H9 (cell line): Measurements from ENCODE around the gene PYHIN1. TPM values are rescaled to one million over a fixed set of nuclear protein-coding genes. Genes with fewer than 3 reads are reported as not detected.

ENCODE experiments used
- DNase-seq: peaks from one replicate; pipeline ENCODE4 v3.0.0-alpha.2; 2017
- H2AFZ ChIP-seq: one replicate; pipeline ENCODE4 v1.6.1; 2013; ENCODE audit warnings: mild to moderate bottlenecking, low read length, control low read depth, moderate library complexity
- H2AK5ac ChIP-seq: 2 replicates; pipeline ENCODE4 v1.6.1; 2013; ENCODE audit warnings: low read length, control low read depth, mixed read lengths; ENCODE audit not compliant: insufficient read length
- H2BK120ac ChIP-seq: one replicate; pipeline ENCODE4 v1.6.1; 2013; ENCODE audit warnings: low read depth, mild to moderate bottlenecking, low read length, control low read depth, inconsistent platforms; ENCODE audit not compliant: poor library complexity, severe bottlenecking
- H2BK12ac ChIP-seq: 2 replicates; pipeline ENCODE4 v1.6.1; 2013; ENCODE audit warnings: low read length, control low read depth, mixed read lengths, low read depth; ENCODE audit not compliant: insufficient read length
- H2BK15ac ChIP-seq: 2 replicates; pipeline ENCODE4 v1.6.1; 2013; ENCODE audit warnings: low read depth, low read length, control low read depth
- H2BK20ac ChIP-seq: one replicate; pipeline ENCODE4 v1.6.1; 2013; ENCODE audit warnings: low read depth, mild to moderate bottlenecking, low read length, control low read depth, inconsistent platforms; ENCODE audit not compliant: poor library complexity, severe bottlenecking
- H2BK5ac ChIP-seq: 2 replicates; pipeline ENCODE4 v1.6.1; 2013; ENCODE audit warnings: low read length, control low read depth, mixed read lengths; ENCODE audit not compliant: insufficient read length
- H3K14ac ChIP-seq: 2 replicates; pipeline ENCODE4 v1.6.1; 2013; ENCODE audit warnings: low read length, control low read depth; ENCODE audit not compliant: insufficient read depth
- H3K18ac ChIP-seq: 2 replicates; pipeline ENCODE4 v1.6.1; 2013; ENCODE audit warnings: low read depth, mild to moderate bottlenecking, mixed read lengths, low read length, control low read depth; ENCODE audit not compliant: insufficient read length
- H3K23ac ChIP-seq: 2 replicates; pipeline ENCODE4 v1.6.1; 2013; ENCODE audit warnings: low read length, control low read depth, mixed read lengths, low read depth; ENCODE audit not compliant: insufficient read length
- H3K23me2 ChIP-seq: 2 replicates; pipeline ENCODE4 v1.6.1; 2013; ENCODE audit warnings: low read depth, mild to moderate bottlenecking, mixed read lengths, low read length, control low read depth; ENCODE audit not compliant: insufficient read length, poor library complexity, severe bottlenecking
- H3K27ac ChIP-seq: 2 replicates; pipeline ENCODE4 v1.5.1; 2013; ENCODE audit warnings: low read length, control low read depth, mixed read lengths, low read depth; ENCODE audit not compliant: insufficient read length
- H3K27me3 ChIP-seq: 2 replicates; pipeline ENCODE4 v1.6.1; 2013; ENCODE audit warnings: low read length, control low read depth, inconsistent platforms; ENCODE audit not compliant: insufficient read depth
- H3K4ac ChIP-seq: 2 replicates; pipeline ENCODE4 v1.6.1; 2013; ENCODE audit warnings: low read depth, mild to moderate bottlenecking, control low read depth, inconsistent platforms, low read length, moderate library complexity
- H3K4me1 ChIP-seq: 2 replicates; pipeline ENCODE4 v1.6.1; 2013; ENCODE audit warnings: low read length, control low read depth, inconsistent platforms; ENCODE audit not compliant: insufficient read depth
- H3K4me2 ChIP-seq: 2 replicates; pipeline ENCODE4 v1.6.1; 2013; ENCODE audit warnings: low read length, control low read depth, mixed read lengths; ENCODE audit not compliant: insufficient read length, insufficient read depth
- H3K56ac ChIP-seq: 2 replicates; pipeline ENCODE4 v1.6.1; 2013; ENCODE audit warnings: low read depth, mild to moderate bottlenecking, mixed read lengths, low read length, control low read depth; ENCODE audit not compliant: insufficient read length
- H3K79me1 ChIP-seq: 2 replicates; pipeline ENCODE4 v1.6.1; 2013; ENCODE audit warnings: low read depth, mild to moderate bottlenecking, moderate library complexity, low read length, control low read depth, inconsistent platforms; ENCODE audit not compliant: insufficient read depth, poor library complexity, severe bottlenecking
- H3K79me2 ChIP-seq: 2 replicates; pipeline ENCODE4 v1.6.1; 2013; ENCODE audit warnings: low read length, control low read depth, inconsistent platforms; ENCODE audit not compliant: insufficient read depth
- H3K9ac ChIP-seq: 2 replicates; pipeline ENCODE4 v1.6.1; 2013; ENCODE audit warnings: low read length, control low read depth, mixed read lengths; ENCODE audit not compliant: insufficient read length; ENCODE audit errors: extremely low read depth
- H3K9me3 ChIP-seq: one replicate; pipeline ENCODE4 v1.6.1; 2013; ENCODE audit warnings: low read depth, low read length, inconsistent platforms; ENCODE audit not compliant: control insufficient read depth
- H3T11ph ChIP-seq: one replicate; pipeline ENCODE4 v1.6.1; 2013; ENCODE audit warnings: mild to moderate bottlenecking, low read length, control low read depth, inconsistent platforms
- H4K20me1 ChIP-seq: one replicate; pipeline ENCODE4 v1.6.1; 2013; ENCODE audit not compliant: control insufficient read depth, insufficient read length, insufficient read depth
- H4K5ac ChIP-seq: 2 replicates; pipeline ENCODE4 v1.6.1; 2013; ENCODE audit warnings: low read depth, mild to moderate bottlenecking, mixed read lengths, low read length, control low read depth; ENCODE audit not compliant: insufficient read length
- H4K8ac ChIP-seq: replicated peaks from 2 replicates; pipeline ENCODE4 v1.6.1; 2013; ENCODE audit warnings: low read length, control low read depth, mixed read lengths, low read depth; ENCODE audit not compliant: insufficient read length
- H4K91ac ChIP-seq: 2 replicates; pipeline ENCODE4 v1.6.1; 2013; ENCODE audit warnings: low read depth, mild to moderate bottlenecking, moderate library complexity, mixed read lengths, low read length, control low read depth; ENCODE audit not compliant: insufficient read length
- H3K27ac Mint-ChIP-seq, 3 experiments: 2 replicates in 2 of 3; 3 replicates in 1 of 3; pipeline ENCODE4 v1.8.0; 2020 to 2021; ENCODE audit warnings: mixed read lengths in 3 of 3, mild to moderate bottlenecking in 1 of 3, moderate library complexity in 1 of 3
- H3K27me3 Mint-ChIP-seq: 2 replicates; pipeline ENCODE4 v1.8.0; 2021; ENCODE audit warnings: low read depth, mild to moderate bottlenecking, moderate library complexity, mixed read lengths
- H3K36me3 Mint-ChIP-seq, 3 experiments: 2 replicates in 2 of 3; 3 replicates in 1 of 3; pipeline ENCODE4 v1.8.0; 2020 to 2021; ENCODE audit warnings: low read depth in 3 of 3, mixed read lengths in 3 of 3; ENCODE audit not compliant: insufficient read depth in 1 of 3
- H3K4me1 Mint-ChIP-seq, 2 experiments: 2 replicates each; pipeline ENCODE4 v1.8.0; 2020; ENCODE audit warnings: mixed read lengths in 2 of 2
- H3K4me3 Mint-ChIP-seq, 2 experiments: 2 replicates in 1 of 2; 3 replicates in 1 of 2; pipeline ENCODE4 v1.8.0; 2020 to 2021; ENCODE audit warnings: mild to moderate bottlenecking in 2 of 2, mixed read lengths in 2 of 2, moderate library complexity in 1 of 2
- H3K9me3 Mint-ChIP-seq, 2 experiments: 2 replicates in 1 of 2; 3 replicates in 1 of 2; pipeline ENCODE4 v1.8.0; 2020; ENCODE audit warnings: mild to moderate bottlenecking in 2 of 2, mixed read lengths in 2 of 2, moderate library complexity in 1 of 2
- WGBS: extraction: QIAGEN DNeasy Blood & Tissue Kit; methylation state at CpG from one replicate; pipeline ENCODE4 v1.1.7; 2013; ENCODE audit warnings: missing lambda C conversion rate, low lambda C conversion rate, mixed read lengths; ENCODE audit not compliant: insufficient read length; ENCODE audit errors: extremely low coverage; 5-methylcytosine and 5-hydroxymethylcytosine counted together
- total RNA-seq: library from RNA; stranded (reverse); gene quantifications from 2 replicates; pipeline ENCODE4 v1.2.1, GENCODE V29; 2021
- TF ChIP-seq, protein P1 (sequence below): fragments of 200-600 bp; sonication (generic); conservative IDR thresholded peaks from 3 replicates; pipeline ENCODE4 v1.8.0; 2021; ENCODE audit warnings: antibody characterized with exemption, mild to moderate bottlenecking

Gene PYHIN1
- total RNA-seq, 1 experiment from 2014 or later, result not detected

DNA sequence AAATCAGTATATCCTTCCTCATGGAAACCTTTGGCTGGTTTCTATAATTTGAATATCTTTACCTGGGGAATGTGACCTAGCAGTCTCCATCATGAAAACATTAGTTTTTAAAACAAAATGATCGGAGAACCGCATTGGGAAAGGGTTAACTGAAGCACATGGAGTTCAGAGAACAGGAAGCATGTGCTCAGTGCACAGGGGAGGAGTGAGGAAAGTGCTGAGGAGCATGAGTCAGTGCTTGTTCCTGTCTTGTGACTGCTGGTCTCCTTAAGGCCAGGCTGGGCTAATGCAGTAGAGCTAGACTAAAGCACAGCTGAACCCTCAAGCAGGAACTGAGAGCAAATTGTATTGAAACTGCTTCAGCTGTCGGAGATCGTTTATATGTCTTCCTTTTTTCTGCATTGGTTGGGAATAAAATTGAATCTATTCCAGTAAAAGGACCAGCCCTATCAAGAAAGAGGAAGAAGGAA lies 84.1 kb downstream of the PYHIN1 start:
- Mint-ChIP-seq H3K4me3 (no peak overlapping the region), H3K27ac (no peak overlapping the region), H3K9me3 (no peaks in the 10 kb centered on the region), H3K36me3 (no peaks in the 10 kb centered on the region), H3K27me3 (peaks cover 6% of the 10 kb centered on the region; the same call in 1 of the 2 replicates), H3K4me1 (peaks cover 2 to 7% of the 10 kb centered on the region in 2 experiments; a peak in 2 of 4 replicates)
- no CpG with 5 or more reads among the region's 4 CpGs for WGBS
- no peaks in the 10 kb centered on the region for H3K79me2 ChIP-seq
- no peaks in the 10 kb centered on the region for H4K20me1 ChIP-seq
- H2BK12ac ChIP-seq, result no peak overlapping the region
- no peak overlapping the region for H3K4ac ChIP-seq
- TF ChIP-seq, protein P1, sequence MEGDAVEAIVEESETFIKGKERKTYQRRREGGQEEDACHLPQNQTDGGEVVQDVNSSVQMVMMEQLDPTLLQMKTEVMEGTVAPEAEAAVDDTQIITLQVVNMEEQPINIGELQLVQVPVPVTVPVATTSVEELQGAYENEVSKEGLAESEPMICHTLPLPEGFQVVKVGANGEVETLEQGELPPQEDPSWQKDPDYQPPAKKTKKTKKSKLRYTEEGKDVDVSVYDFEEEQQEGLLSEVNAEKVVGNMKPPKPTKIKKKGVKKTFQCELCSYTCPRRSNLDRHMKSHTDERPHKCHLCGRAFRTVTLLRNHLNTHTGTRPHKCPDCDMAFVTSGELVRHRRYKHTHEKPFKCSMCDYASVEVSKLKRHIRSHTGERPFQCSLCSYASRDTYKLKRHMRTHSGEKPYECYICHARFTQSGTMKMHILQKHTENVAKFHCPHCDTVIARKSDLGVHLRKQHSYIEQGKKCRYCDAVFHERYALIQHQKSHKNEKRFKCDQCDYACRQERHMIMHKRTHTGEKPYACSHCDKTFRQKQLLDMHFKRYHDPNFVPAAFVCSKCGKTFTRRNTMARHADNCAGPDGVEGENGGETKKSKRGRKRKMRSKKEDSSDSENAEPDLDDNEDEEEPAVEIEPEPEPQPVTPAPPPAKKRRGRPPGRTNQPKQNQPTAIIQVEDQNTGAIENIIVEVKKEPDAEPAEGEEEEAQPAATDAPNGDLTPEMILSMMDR, result no peak
- H4K91ac ChIP-seq, result no peak overlapping the region
- no peak overlapping the region for H3T11ph ChIP-seq
- H2BK120ac ChIP-seq, result no peak overlapping the region
- H3K23me2 ChIP-seq, result no peaks in the 10 kb centered on the region
- H4K8ac ChIP-seq, result no peak overlapping the region
- no peak overlapping the region for H3K14ac ChIP-seq
- H4K5ac ChIP-seq, result no peak overlapping the region
- no peak for DNase-seq
- H2AFZ ChIP-seq, result no peak overlapping the region
- no peak overlapping the region for H2BK20ac ChIP-seq
- no peak overlapping the region for H3K56ac ChIP-seq
- no peaks in the 10 kb centered on the region for H3K4me1 ChIP-seq
- no peaks in the 10 kb centered on the region for H3K27me3 ChIP-seq
- H3K4me2 ChIP-seq, result no peak overlapping the region
- no peak overlapping the region for H2BK5ac ChIP-seq
- no peak overlapping the region for H2AK5ac ChIP-seq
- no peak overlapping the region for H3K9ac ChIP-seq
- no peak overlapping the region for H3K18ac ChIP-seq
- H2BK15ac ChIP-seq, result no peak overlapping the region
- H3K23ac ChIP-seq, result no peak overlapping the region
- H3K27ac ChIP-seq, result no peak overlapping the region
- H3K79me1 ChIP-seq, result no peaks in the 10 kb centered on the region
- no peaks in the 10 kb centered on the region for H3K9me3 ChIP-seq
